OCI-LY1 (cell line): ENCODE results near the gene ARAP3.
A peak's percentile ranks its signal among the peaks of the same experiment; 100 is the strongest.

ENCODE experiments used
- CTCF ChIP-seq: fragments of 200-600 bp; sonication (generic), shearing (Covaris generic); IDR thresholded peaks from 2 replicates; pipeline ENCODE4 v1.5.1; 2017; ENCODE audit warnings: mild to moderate bottlenecking, antibody characterized with exemption, low read length, moderate library complexity, mixed read lengths
- EZH2 ChIP-seq: fragments of 200-600 bp; sonication (generic), shearing (Covaris generic); IDR thresholded peaks from 2 replicates; pipeline ENCODE4 v1.8.0; 2017; ENCODE audit warnings: borderline replicate concordance, mixed run types, mild to moderate bottlenecking, antibody characterized with exemption, low read length, moderate library complexity, mixed read lengths

- TF ChIP-seq CTCF (peak; percentile 93), EZH2 (no peak)
Measured at GRCh38 chr5:141664733-141665461, 17.1 kb downstream of the ARAP3 start.
